Measurements from ENCODE around the gene TWIST2.

DNA sequence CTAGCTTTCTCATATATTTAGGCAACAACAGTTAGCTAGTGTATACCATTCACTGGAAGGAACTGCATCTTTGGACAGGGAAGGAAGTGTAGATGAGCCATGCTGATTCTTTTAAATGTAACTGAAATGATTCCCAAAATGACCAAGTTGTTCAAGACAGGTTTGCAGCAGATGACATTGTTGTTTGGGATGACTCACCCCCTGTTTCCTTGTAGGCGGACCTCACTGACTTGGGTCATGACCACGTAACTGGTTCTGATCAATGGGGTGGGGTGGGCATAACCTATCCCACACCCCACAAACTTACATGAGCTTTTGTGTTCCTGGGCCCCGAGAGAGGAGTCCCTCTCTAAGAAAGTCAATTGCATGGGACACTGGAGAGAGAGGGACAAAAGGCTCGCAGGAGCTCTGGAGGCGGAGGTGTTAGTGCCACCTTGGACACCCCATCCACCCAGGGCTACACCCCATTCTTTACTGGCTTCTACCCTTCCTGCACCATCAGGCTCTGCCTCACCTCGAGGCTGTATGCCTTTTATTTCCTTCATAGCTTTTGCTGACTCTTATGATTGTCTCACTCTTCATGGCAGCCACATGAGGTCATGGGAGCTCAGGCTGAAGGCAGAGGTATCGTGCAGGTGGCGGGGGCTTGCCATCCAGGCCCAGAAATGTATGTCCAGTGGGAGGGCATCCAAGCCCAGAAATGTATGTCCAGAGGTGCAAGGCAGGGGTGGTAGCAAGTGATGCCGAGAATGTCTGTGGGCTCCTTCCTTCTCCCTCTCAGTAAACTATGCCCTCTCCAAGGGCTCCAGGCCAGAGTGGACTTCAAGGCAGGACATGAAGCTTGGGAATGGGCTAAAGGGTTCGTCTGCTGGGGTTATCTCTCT is 108.0 kb downstream of the TWIST2 start:
- TF ChIP-seq, protein P1, sequence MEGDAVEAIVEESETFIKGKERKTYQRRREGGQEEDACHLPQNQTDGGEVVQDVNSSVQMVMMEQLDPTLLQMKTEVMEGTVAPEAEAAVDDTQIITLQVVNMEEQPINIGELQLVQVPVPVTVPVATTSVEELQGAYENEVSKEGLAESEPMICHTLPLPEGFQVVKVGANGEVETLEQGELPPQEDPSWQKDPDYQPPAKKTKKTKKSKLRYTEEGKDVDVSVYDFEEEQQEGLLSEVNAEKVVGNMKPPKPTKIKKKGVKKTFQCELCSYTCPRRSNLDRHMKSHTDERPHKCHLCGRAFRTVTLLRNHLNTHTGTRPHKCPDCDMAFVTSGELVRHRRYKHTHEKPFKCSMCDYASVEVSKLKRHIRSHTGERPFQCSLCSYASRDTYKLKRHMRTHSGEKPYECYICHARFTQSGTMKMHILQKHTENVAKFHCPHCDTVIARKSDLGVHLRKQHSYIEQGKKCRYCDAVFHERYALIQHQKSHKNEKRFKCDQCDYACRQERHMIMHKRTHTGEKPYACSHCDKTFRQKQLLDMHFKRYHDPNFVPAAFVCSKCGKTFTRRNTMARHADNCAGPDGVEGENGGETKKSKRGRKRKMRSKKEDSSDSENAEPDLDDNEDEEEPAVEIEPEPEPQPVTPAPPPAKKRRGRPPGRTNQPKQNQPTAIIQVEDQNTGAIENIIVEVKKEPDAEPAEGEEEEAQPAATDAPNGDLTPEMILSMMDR (IDR thresholded peaks at IDR 0.05): no peak
- TF ChIP-seq POLR2A (IDR thresholded peaks at IDR 0.05) (no peak), POLR2AphosphoS5 (IDR thresholded peaks at IDR 0.05) (no peak)

Data from breast epithelium (tissue), 3 donors.